NOMO-1 (cell line): ENCODE data around the gene HSF4.
A peak's percentile ranks its signal among the peaks of the same experiment; 100 is the strongest.

Experiments
- DNase-seq, 2 experiments: peaks; one replicate each; lab custom pipeline; 2025; ENCODE audit not compliant: unreplicated experiment in 2 of 2; lab: John Stamatoyannopoulos, UW

Gene HSF4

DNA sequence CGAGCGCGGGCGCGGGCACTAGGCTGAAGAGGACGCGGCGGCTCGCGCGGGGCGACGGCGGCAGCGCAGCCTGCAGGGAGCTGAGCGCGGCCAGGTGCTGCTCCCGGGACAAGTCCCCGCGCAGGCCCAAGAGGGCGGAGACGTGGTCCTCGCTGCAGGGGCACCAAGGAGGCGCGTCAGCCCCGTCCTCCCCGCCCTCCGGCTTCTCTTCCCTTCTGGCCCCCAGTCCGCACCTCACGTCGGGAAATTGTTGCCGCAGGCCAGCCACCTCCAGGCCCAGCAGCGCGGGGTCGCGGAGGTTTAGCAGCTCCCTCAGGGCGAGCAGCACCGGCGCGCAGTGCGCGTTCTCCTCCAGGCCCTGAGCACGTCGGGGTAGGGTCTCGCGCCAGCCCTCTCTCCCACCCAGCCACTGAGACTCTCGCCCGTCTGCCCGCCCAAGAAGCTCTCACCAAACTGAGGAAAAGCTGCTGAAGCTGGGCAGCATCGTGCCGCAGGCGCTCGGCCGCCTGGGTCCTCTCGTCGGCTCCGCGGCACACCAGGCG lies 20.0 kb downstream of the HSF4 start:
- no peak for DNase-seq

DNA sequence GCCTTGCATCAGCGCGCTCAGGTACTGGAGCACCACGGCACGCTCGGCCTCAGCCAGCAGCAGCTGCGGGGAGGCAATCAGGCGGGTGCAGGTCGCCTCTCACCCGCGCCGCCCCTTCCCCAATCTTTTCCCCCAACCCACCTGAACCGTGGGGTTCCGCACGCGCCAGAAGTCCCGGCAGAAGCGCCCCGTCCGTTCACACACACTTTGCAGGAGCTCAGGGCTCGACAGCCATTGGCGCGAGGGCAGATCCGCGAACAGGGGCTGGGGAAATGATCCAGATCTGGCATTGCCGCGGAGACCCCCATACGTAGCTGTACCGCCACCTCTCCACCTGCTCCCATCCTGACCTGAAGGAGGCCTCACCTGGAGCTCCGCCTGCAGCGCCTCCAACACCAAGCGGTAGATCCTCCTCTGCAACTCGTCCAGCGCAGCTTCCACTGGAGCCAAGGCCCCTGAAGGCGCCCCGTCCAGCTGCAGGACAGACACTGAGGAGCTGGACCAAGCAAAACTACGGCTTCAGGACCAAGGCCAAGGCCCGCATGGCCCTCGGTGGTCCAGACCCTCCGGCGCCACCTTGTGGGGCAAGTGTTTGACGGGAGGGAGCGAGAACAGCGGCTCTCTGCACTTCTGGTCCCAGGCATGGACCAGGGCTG lies 20.6 kb downstream of the HSF4 start:
- peak; percentile 78 to 82 for DNase-seq

DNA sequence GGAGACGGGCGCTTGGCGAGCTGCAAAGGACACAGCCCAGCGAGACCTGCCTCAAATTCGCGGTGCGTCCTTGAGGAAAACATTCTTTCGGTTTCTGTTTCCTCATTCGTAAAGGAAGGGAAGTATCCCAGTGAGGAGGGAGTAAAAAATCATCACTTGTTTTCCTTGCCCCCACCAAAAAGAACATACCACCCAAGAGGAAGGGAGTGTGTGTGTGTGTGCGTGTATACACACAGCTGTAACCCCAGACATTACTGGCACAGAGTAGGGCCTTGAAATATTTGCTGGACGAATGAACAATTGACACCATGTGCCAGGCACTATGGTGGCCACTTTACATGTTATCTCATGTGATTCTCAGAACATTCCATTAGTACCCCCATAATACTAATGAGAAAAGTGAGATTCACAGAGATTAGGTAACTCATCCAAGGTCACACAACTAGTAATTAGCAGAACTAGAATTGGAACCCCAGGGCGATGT lies 21.1 kb downstream of the HSF4 start:
- no peak for DNase-seq

DNA sequence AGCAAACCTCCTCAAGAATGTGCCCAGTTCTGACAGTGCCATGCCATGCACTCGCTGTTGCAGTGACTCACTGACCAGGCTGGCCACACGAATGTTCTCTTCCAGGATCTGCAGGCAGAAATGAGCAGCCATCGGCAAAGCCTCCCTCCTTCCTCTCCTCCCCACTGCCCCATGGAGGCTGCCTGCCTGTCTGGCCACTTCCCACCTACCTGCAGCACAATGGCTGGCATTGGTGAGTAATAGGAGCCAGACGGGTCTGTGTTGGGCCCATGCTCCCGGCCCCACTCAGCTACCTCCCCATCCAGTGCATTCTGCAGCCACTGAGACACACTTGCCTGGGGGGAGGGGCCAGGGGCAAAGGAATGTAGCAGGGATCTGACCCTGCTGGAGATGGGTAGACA lies 22.0 kb downstream of the HSF4 start:
- DNase-seq, result no peak

DNA sequence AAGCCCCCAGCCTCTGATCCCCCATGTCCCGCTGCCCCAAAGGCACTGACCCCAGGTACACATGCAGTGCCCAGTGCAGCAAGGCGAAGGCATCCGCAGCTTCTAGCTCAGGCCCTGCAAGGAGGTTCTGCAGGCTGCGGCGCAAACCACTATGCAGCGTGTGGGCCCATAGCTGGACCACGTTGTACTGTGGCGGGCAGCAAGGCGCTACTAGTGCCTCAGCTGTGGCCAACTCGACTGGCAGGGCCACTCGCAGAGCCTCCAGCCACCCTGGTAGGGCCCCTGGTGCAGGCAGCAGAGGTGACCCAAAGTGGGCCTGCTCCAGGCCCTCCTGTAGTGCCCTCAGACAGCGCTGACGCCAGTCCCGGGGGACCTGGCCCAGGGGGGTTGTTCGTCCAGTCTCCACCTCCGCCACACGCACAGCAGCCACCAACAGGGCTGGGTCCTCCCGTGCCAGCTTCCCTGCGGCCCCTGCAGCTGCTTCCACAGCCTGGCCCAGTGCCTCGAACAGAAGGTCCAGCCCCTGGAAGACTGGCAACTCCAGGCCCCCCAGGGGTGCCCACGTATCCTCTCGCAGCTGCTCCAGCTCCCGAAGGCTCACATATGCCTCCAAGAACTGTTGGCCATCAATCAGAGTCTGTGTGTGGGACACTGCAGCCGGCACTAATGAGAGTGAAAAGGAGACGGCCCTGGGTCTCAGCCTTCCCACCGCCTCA lies 22.8 kb downstream of the HSF4 start:
- no peak for DNase-seq

DNA sequence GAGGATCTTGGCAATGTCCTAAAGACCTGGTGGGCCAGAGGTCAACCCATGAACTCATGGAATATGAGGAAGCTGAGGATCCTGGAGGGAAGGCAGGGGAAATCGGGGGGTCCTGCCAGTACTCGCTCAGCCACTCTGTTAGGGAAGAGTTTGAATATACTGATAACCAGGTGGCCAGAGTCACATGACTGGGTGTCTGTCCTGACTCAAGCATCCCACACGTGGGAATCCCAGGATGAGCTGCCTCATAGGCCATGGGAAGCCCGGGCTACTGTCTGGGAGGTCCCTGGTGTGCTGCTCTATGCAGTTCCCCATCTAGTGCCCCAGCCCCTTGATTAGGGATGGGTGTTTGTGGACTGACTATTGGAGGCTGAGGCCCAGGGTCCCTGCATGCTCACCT lies 23.8 kb downstream of the HSF4 start:
- no peak for DNase-seq

DNA sequence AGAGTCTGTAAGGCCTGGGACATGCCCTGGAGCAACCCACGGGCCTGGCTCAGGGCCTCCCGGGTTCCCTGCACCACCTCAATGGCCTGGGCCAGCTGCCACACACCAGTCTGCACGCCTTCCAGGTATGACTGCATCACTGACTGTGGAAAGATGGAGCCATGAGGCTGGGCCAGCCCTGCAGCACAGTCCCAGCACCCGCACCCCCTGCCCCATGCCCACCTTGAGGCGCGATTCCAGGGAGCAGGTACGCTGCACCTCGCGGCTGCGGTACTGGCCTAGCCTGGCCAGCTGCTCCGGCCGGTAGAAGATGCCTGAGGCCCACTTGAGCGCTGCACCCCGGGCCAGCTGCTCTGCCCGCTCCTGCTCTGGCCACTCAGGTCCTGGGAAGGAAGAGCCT lies 24.3 kb downstream of the HSF4 start:
- DNase-seq, result no peak

DNA sequence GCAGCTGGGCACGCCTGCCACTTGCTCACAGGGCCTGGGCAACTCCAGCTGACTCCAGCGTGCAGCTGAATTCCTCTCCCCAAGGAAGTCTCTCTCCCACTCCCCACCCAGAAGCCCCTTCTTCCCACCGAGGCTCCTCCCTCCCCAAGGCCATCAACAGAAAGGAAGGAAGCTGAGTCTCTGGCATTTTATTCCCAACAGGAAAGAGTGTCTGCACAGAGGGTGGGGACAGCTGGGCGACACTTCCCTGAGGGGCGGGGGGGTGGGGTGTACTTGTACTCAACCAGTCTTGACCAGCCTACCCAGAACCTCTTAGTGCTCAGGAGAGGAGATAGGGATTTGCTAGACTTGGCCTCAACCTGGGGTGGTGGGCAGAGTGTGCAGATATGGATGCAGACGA lies 25.5 kb downstream of the HSF4 start, which contains the start of gene EXOC3L1:
Gene EXOC3L1, minus strand, starts transcription at position 96 of the 400 bp plus-strand sequence. CDS start 460 bp downstream, outside the sequence.
- DNase-seq, result no peak

DNA sequence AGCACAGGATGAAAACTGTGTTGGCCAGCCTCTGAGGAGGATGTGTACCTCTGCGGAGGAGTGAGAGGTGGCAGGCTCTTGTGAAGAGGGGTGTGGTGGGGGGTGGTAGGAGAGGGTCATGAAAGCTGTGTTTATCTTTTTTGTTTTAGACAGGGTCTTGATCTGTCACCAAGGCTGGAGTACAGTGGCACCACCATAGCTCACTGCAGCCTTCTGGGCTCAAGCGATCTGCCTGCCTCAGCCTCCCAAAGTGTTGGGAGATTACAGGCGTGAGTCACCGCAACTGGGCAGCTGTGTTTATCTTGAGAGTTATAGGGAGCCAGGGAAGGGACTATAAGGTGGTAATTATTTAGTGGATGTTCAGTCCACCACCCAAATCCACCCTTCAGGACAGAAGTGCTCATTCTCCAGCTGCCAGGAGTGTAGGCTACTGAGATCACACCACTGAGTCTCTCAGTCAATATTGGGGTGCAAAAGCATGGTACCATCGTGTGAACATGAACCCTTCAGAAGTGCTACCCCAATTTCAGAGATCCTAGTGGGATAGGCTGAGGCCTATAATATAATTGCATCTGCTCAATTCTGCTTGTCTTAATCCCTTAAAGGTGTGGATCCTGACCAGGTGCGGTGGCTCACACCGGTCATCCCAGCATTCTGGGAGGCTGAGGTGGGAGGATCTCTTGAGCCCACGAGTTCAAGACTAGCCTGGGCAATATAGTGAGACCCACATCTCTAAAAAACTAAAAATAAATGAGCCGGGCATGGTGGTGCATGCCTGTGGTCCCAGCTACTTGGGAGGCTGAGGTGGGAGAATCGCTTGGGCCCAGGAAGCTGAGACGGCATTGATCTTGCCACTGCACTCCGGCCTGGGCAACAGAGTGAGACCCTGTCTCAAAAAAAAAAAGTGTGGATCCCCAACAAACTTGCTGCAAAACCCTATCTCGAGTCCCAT lies 26.2 kb downstream of the HSF4 start:
- DNase-seq, result no peak

DNA sequence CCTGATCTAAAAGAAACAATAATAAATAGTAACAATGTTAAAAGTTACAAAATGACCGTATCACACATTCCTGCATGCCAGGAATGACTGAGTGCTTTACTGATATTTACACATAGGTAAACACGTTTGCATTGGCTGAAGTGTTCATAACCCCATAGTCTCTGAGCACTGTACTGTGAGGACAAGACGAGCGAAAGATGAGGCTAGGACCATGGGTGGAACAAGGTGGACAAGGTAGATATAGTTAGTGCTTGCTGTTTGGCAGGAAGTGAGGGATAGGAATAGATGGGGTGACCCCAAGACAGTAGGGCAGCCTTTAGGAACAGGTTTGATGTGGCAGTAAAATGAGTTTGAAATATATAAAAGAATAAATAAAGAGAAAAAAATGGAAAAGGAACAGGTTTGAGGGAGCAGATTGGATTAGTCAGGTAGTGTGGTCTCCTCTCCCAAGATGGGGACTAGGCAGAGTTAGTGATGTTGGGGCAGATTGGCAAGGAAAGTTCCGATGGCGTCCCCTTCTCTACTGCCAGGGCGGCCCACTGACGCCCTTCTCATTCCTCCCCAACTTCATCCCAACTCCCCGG lies 27.0 kb downstream of the HSF4 start:
- no peak for DNase-seq

DNA sequence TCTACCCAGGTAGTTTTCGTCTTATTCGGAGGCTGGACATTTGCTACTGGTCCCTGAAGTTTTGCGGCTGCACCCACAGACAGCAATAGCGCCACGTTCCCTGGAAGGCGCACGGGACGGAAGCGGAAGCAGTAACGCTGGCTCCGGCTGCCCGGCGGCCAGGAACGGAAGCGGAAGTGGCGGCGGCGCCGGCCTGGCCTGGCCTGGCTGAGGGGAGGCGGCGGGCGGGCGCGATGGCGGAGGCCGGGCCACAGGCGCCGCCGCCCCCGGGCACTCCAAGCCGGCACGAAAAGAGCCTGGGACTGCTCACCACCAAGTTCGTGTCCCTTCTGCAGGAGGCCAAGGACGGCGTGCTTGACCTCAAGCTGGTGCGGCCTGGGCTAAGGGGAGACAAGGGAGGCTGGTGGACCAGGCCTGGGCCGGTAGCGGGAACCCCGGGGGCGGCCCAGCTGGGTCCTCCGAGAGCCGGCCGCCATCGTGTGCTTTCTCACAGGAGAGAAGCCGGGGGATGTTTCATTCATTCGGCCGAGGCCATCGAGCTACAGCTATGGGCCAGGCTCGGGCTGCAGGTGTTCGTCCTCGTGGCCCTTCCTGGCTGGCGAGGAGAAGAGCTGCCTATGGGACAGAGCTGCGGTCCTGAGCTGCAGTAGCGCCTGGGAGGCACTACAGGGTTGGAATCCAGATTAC lies 27.6 kb downstream of the HSF4 start, which contains the start of gene E2F4:
Gene E2F4, plus strand, starts transcription at position 161 of the 687 bp plus-strand sequence. Its CDS starts 73 bp downstream, at position 234.
- peak; percentile 91 to 95 for DNase-seq

DNA sequence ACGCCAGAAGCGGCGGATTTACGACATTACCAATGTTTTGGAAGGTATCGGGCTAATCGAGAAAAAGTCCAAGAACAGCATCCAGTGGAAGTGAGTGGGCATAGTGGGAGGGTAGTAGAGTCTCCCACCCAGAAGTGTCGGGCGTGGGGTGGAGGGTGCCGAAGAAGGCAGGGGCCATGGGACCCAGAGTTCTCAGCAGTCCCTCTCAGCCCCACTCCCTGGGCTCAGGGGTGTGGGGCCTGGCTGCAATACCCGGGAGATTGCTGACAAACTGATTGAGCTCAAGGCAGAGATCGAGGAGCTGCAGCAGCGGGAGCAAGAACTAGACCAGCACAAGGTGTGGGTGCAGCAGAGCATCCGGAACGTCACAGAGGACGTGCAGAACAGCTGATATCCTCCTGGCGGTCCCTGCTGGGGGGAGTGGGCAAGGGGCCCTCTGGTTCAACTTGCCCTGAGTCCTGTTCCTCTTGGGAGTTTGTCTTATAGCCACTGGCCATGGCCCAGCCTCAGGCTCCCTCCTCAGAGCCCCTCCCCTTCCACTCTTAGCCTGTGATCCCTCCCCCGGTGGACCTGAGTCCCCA lies 28.3 kb downstream of the HSF4 start:
- no peak for DNase-seq

DNA sequence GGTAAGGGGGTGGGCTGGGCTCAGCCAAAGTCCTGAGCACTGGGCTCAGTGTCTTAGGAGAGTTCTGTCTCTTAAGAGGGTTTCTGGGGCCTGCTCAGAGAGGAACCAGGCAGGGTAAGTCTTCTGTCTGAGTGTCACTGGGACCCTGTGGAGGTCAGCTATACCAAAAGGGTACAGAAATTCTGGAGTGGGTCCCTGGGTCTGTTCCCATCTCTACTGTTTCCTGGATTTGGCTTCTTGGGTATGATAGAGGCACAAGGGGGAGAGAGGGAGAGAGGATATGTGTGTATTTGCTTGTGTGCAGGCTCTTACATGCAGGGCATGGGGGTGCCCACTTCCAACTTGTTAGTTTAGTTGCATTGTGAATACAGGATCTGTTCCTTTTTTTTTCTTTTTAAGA lies 29.0 kb downstream of the HSF4 start:
- no peak for DNase-seq

DNA sequence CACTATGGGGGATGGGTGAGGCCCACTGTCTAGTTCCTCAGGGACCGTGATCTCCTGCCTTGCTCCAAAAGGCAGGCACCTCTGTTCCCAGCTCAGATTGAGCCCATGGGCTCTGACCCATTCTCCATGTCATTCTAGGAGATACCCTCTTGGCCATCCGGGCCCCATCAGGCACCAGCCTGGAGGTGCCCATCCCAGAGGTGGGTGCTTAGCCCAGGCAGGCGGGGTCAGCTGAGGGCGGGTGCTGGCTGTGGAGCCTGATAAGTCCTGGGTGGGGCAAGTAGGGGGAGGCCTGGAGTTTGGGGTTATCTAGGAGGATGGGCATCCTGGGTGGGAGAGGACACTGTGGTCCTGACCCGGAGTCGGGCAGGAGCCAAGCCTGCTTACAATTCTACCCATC lies 29.7 kb downstream of the HSF4 start:
- DNase-seq, result no peak

DNA sequence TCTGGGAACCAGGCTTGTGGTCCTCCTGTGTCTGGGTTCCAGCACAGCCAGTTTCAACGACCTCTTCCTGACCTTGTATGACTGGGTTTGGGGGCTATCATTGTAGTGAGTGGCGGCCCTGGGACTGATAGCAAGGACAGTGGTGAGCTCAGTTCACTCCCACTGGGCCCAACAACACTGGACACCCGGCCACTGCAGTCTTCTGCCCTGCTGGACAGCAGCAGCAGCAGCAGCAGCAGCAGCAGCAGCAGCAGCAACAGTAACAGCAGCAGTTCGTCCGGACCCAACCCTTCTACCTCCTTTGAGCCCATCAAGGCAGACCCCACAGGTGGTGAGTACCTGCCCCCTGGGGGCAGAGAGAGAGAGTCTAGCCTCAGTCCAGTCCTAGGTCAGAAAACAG lies 31.1 kb downstream of the HSF4 start:
- DNase-seq, result no peak

DNA sequence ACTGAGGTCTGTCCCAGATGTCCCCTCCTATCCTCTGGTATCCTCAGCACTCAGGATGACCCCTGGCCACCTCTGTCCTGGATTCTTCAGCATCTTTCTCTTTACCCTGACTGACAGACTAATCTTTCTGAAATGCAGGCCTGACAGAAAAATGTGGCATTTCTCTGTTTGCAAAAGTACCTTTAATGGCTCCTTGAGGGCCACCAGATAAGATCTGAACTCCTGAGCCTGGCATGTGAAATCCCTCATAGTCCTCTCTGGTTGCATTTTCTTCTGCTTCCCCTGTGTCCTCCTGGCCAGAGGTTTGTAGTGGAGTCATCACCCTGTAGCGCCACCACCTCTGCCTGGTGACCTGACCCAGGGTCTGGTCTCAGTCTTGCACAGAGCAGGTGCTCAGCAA lies 32.3 kb downstream of the HSF4 start:
- DNase-seq, result no peak

DNA sequence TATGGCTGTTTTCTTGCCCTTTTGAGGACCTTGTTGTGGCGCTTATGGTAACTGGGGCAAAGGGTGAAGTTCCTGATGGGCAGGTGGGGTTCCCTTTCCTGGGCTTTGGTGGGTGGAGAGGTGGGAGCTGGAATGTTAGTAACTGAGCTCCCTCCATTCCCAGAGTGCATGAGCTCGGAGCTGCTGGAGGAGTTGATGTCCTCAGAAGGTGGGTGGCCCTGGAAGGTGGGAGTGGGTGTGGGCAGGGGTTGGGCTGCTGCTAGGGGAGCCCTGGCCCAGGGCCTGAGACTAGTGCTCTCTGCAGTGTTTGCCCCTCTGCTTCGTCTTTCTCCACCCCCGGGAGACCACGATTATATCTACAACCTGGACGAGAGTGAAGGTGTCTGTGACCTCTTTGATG lies 33.2 kb downstream of the HSF4 start:
- no peak for DNase-seq

DNA sequence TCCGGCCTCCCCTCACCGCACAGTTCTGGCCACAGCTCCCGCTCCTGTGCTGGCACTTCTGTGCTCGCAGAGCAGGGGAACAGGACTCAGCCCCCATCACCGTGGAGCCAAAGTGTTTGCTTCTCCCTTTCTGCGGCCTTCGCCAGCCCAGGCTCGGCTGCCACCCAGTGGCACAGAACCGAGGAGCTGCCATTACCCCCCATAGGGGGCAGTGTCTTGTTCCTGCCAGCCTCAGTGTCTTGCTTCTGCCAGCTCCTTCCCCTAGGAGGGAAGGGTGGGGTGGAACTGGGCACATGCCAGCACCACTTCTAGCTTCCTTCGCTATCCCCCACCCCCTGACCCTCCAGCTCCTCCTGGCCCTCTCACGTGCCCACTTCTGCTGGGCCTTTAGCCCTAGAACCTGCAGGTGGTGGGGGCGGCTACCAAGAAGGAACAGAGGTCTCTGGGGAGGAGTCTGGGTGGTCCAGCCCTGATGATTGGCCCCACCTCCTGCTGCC lies 33.7 kb downstream of the HSF4 start:
- DNase-seq, result no peak
